ENCODE data around the gene SLC16A7. TPM values are rescaled to one million over a fixed set of nuclear protein-coding genes. Genes with fewer than 3 reads are reported as not detected.
A peak's percentile ranks its signal among the peaks of the same experiment; 100 is the strongest.

Gene SLC16A7
- total RNA-seq, 6 experiments from 2014 or later, result 38.3 to 49.6 (median 41.7) TPM

- Mint-ChIP-seq H3K36me3 (ENCODE audit: low read depth) (peaks cover 18% of the 10 kb centered on the region), H3K4me3 (no peak overlapping the region), H3K9me3 (no peaks in the 10 kb centered on the region), H3K4me1 (ENCODE audit: low read depth) (peaks cover 33% of the 10 kb centered on the region), H3K27me3 (ENCODE audit: insufficient read depth) (no peaks in the 10 kb centered on the region), H3K27ac (peak overlapping the region; percentile 78)
- DNase-seq, result no peak
- TF ChIP-seq CTCF (IDR thresholded peaks at IDR 0.05), result no peak
These were observed 114.3 kb downstream of the SLC16A7 start for GRCh38 chr12:59710004-59710628.

- H3K36me3 Mint-ChIP-seq (ENCODE audit: low read depth), result peaks cover 18% of the 10 kb centered on the region
- no peak for DNase-seq
- no peak for TF ChIP-seq CTCF (IDR thresholded peaks at IDR 0.05)
- H3K27ac Mint-ChIP-seq, result peak overlapping the region; percentile 8; the same call in 1 of the 2 replicates
- H3K27me3 Mint-ChIP-seq (ENCODE audit: insufficient read depth), result no peaks in the 10 kb centered on the region
- H3K4me3 Mint-ChIP-seq, result no peak overlapping the region
- peaks cover 40% of the 10 kb centered on the region for H3K4me1 Mint-ChIP-seq (ENCODE audit: low read depth)
- no peaks in the 10 kb centered on the region for H3K9me3 Mint-ChIP-seq
These were observed 115.1 kb downstream of the SLC16A7 start for GRCh38 chr12:59710964-59711363.

- Mint-ChIP-seq H3K9me3 (no peaks in the 10 kb centered on the region), H3K27ac (no peak overlapping the region; the same call in 1 of the 2 replicates), H3K27me3 (ENCODE audit: insufficient read depth) (no peaks in the 10 kb centered on the region), H3K4me1 (ENCODE audit: low read depth) (peaks cover 50% of the 10 kb centered on the region), H3K36me3 (ENCODE audit: low read depth) (peaks cover 18% of the 10 kb centered on the region), H3K4me3 (no peak overlapping the region)
- no peak for TF ChIP-seq CTCF (IDR thresholded peaks at IDR 0.05)
- DNase-seq, result no peak
These were observed 119.6 kb downstream of the SLC16A7 start for GRCh38 chr12:59715434-59715833.

- Mint-ChIP-seq H3K9me3 (no peaks in the 10 kb centered on the region), H3K4me3 (no peak overlapping the region; the same call in 1 of the 2 replicates), H3K27ac (peak overlapping the region; percentile 78; the same call in 1 of the 2 replicates), H3K36me3 (ENCODE audit: low read depth) (peaks cover 12% of the 10 kb centered on the region), H3K27me3 (ENCODE audit: insufficient read depth) (no peaks in the 10 kb centered on the region), H3K4me1 (ENCODE audit: low read depth) (peaks cover 43% of the 10 kb centered on the region)
- no peak for TF ChIP-seq CTCF (IDR thresholded peaks at IDR 0.05)
- peak; percentile 74 for DNase-seq
These were observed 120.2 kb downstream of the SLC16A7 start for GRCh38 chr12:59716043-59716442.

GRCh38 chr12:59717436-59717835 lies 121.6 kb downstream of the SLC16A7 start:
- H3K36me3 Mint-ChIP-seq (ENCODE audit: low read depth), result peaks cover 9% of the 10 kb centered on the region; the same call in 1 of the 2 replicates
- H3K27me3 Mint-ChIP-seq (ENCODE audit: insufficient read depth), result no peaks in the 10 kb centered on the region
- no peak overlapping the region for H3K4me3 Mint-ChIP-seq
- TF ChIP-seq CTCF (IDR thresholded peaks at IDR 0.05), result no peak
- peaks cover 42% of the 10 kb centered on the region for H3K4me1 Mint-ChIP-seq (ENCODE audit: low read depth)
- peak overlapping the region; percentile 32; the same call in 1 of the 2 replicates for H3K27ac Mint-ChIP-seq
- no peak for DNase-seq
- no peaks in the 10 kb centered on the region for H3K9me3 Mint-ChIP-seq
